HEK293 (cell line): ENCODE data around the gene CNGA4.

Source experiments
- CTCF ChIA-PET: fragments of 350-600 bp; formaldehyde crosslinking; extraction: SDS; loops from one replicate; lab custom pipeline; 2021; ENCODE audit warnings: antibody characterized with exemption; lab: Yijun Ruan, JAX
- POLR2A ChIA-PET: fragments of 300-600 bp; formaldehyde crosslinking; extraction: SDS; loops from one replicate; lab custom pipeline; 2020; ENCODE audit warnings: antibody characterized with exemption, inconsistent platforms; lab: Yijun Ruan, JAX
- H3K27ac ChIP-seq: fragments of 200-500 bp; sonication (Bioruptor generic); 2 replicates; pipeline ENCODE4 v1.5.1; 2014; ENCODE audit warnings: low read depth, low read length, control low read depth, inconsistent platforms; ENCODE audit errors: extremely low read depth
- H3K36me3 ChIP-seq, 2 experiments: fragments of 200-500 bp in 1 of 2; sonication (Bioruptor generic) in 1 of 2; 1 replicate in 1 of 2; 2 replicates in 1 of 2; pipeline ENCODE4 v1.5.1; 2014 to 2017; ENCODE audit warnings: inconsistent platforms in 2 of 2, low read length in 2 of 2; ENCODE audit not compliant: control insufficient read depth in 2 of 2, insufficient read depth in 1 of 2
- H3K4me1 ChIP-seq: fragments of 200-500 bp; sonication (Bioruptor generic); 2 replicates; pipeline ENCODE4 v1.5.1; 2014; ENCODE audit warnings: mild to moderate bottlenecking, low read length, inconsistent platforms; ENCODE audit not compliant: control insufficient read depth, insufficient read depth
- H3K4me3 ChIP-seq: 2 replicates; pipeline ENCODE4 v1.5.1; 2011; ENCODE audit warnings: low read depth, mild to moderate bottlenecking, control low read depth, low read length, moderate library complexity
- H3K9me3 ChIP-seq: fragments of 200-500 bp; sonication (Bioruptor generic); 2 replicates; pipeline ENCODE4 v1.5.1; 2014; ENCODE audit warnings: low read depth, low read length, inconsistent platforms; ENCODE audit not compliant: control insufficient read depth, insufficient read depth
- BCL11B ChIP-seq: fragments of 450-650 bp; formaldehyde crosslinking; IDR thresholded peaks from 2 replicates; pipeline ENCODE4 v1.5.1; 2016; ENCODE audit warnings: low read depth, missing biosample characterization, missing genetic modification characterization
- HOXC10 ChIP-seq: sonication (generic); formaldehyde crosslinking; IDR thresholded peaks from 2 replicates; pipeline ENCODE4 v1.8.1; 2023; ENCODE audit warnings: mild to moderate bottlenecking, missing genetic modification reagents
- KLF7 ChIP-seq: fragments of 450-650 bp; formaldehyde crosslinking; IDR thresholded peaks from 2 replicates; pipeline ENCODE4 v1.5.1; 2016; ENCODE audit warnings: missing biosample characterization, missing genetic modification characterization, borderline replicate concordance
- OSR2 ChIP-seq: fragments of 450-650 bp; formaldehyde crosslinking; IDR thresholded peaks from 2 replicates; pipeline ENCODE4 v1.5.1; 2016; ENCODE audit warnings: missing biosample characterization, missing genetic modification characterization
- SCRT1 ChIP-seq: fragments of 450-650 bp; formaldehyde crosslinking; IDR thresholded peaks from 2 replicates; pipeline ENCODE4 v1.5.1; 2016; ENCODE audit warnings: missing biosample characterization, missing genetic modification characterization, borderline replicate concordance
- ZFP37 ChIP-seq: fragments of 450-650 bp; formaldehyde crosslinking; IDR thresholded peaks from 2 replicates; pipeline ENCODE4 v1.5.1; 2016; ENCODE audit warnings: missing biosample characterization, missing genetic modification characterization
- ZFP69B ChIP-seq: fragments of 450-650 bp; formaldehyde crosslinking; IDR thresholded peaks from 2 replicates; pipeline ENCODE4 v1.5.1; 2016; ENCODE audit warnings: missing biosample characterization, missing genetic modification characterization
- ZNF19 ChIP-seq: fragments of 450-650 bp; formaldehyde crosslinking; IDR thresholded peaks from 2 replicates; pipeline ENCODE4; 2016; ENCODE audit warnings: missing biosample characterization, missing genetic modification characterization, low read depth
- ZNF239 ChIP-seq: fragments of 450-650 bp; formaldehyde crosslinking; IDR thresholded peaks from 2 replicates; pipeline ENCODE4 v1.5.1; 2016; ENCODE audit warnings: missing biosample characterization, missing genetic modification characterization
- ZNF292 ChIP-seq: fragments of 450-650 bp; formaldehyde crosslinking; IDR thresholded peaks from 2 replicates; pipeline ENCODE4 v1.5.1; 2016; ENCODE audit warnings: low read depth, missing biosample characterization, missing genetic modification characterization, borderline replicate concordance
- ZNF324 ChIP-seq: fragments of 450-650 bp; formaldehyde crosslinking; IDR thresholded peaks from 2 replicates; pipeline ENCODE4 v1.5.1; 2016; ENCODE audit warnings: missing biosample characterization, missing genetic modification characterization
- ZNF335 ChIP-seq: fragments of 450-650 bp; formaldehyde crosslinking; conservative IDR thresholded peaks from 2 replicates; pipeline ENCODE4 v1.5.1; 2016; ENCODE audit warnings: missing biosample characterization, missing genetic modification characterization
- ZNF341 ChIP-seq: fragments of 450-650 bp; formaldehyde crosslinking; IDR thresholded peaks from 2 replicates; pipeline ENCODE4; 2016; ENCODE audit warnings: low read depth, missing biosample characterization, missing genetic modification characterization
- ZNF426 ChIP-seq: fragments of 450-650 bp; formaldehyde crosslinking; IDR thresholded peaks from 2 replicates; pipeline ENCODE4 v1.5.1; 2017; ENCODE audit warnings: missing biosample characterization, missing genetic modification characterization, mild to moderate bottlenecking, inconsistent platforms, moderate library complexity
- ZNF501 ChIP-seq: fragments of 450-650 bp; formaldehyde crosslinking; IDR thresholded peaks from 2 replicates; pipeline ENCODE4 v1.5.1; 2016; ENCODE audit warnings: missing biosample characterization, missing genetic modification characterization
- ZNF549 ChIP-seq: fragments of 450-650 bp; IDR thresholded peaks from 2 replicates; pipeline ENCODE4 v1.5.1; 2018; ENCODE audit warnings: missing biosample characterization, missing genetic modification characterization, mild to moderate bottlenecking, inconsistent platforms, moderate library complexity
- ZNF561 ChIP-seq: fragments of 450-650 bp; IDR thresholded peaks from 2 replicates; pipeline ENCODE4 v1.5.1; 2018; ENCODE audit warnings: missing biosample characterization, missing genetic modification characterization, borderline replicate concordance
- ZNF664 ChIP-seq: fragments of 450-650 bp; formaldehyde crosslinking; IDR thresholded peaks from 2 replicates; pipeline ENCODE4 v1.5.1; 2016; ENCODE audit warnings: missing biosample characterization, missing genetic modification characterization
- ZNF768 ChIP-seq: fragments of 450-650 bp; formaldehyde crosslinking; IDR thresholded peaks from 2 replicates; pipeline ENCODE4 v1.5.1; 2018; ENCODE audit warnings: missing biosample characterization, mild to moderate bottlenecking, missing genetic modification characterization
- ZSCAN30 ChIP-seq: fragments of 450-650 bp; IDR thresholded peaks from 2 replicates; pipeline ENCODE4 v1.5.1; 2018; ENCODE audit warnings: missing biosample characterization, mild to moderate bottlenecking, missing genetic modification characterization, moderate library complexity
- ZXDB ChIP-seq: fragments of 450-650 bp; formaldehyde crosslinking; IDR thresholded peaks from 2 replicates; pipeline ENCODE4 v1.5.1; 2016; ENCODE audit warnings: missing biosample characterization, missing genetic modification characterization
- TF ChIP-seq, protein P1 (sequence below): sonication (generic); formaldehyde crosslinking; IDR thresholded peaks from 2 replicates; pipeline ENCODE4 v1.8.1; 2022; ENCODE audit warnings: mild to moderate bottlenecking, moderate library complexity, missing genetic modification reagents
- TF ChIP-seq, protein P2 (sequence below): fragments of 450-650 bp; formaldehyde crosslinking; IDR thresholded peaks from 2 replicates; pipeline ENCODE4 v1.5.1; 2016; ENCODE audit warnings: missing biosample characterization, missing genetic modification characterization, borderline replicate concordance

The CNGA4 gene

DNA sequence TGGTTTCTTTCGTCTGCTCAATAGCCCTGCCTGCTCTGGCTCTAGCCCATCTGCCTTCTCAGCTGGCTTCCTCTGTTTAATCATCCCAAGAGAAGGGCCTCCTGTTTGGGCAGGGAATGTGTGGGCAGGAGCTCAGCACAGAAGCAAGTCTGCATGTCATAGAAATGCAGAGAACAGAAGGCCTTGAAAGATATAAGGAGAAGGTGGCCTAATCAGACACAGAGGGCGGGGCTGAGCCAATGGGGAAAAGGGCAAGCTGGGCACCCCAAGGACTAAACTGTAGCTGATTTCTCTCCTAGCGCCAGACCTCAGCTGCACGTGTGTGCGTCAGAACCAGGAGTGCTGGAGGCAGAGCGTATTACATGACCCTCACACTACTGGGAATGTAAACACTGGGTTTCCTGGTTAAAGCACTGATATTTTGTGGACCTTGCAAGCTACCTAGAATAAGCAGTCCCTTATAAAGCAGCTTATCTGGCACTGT, 13.1 kb downstream of the CNGA4 start:
- H3K27ac ChIP-seq = no peak overlapping the region
- TF ChIP-seq ZNF292 (tag by site-specific recombination) (no peak), ZNF335 (no peak), ZNF341 (no peak), ZNF664 (tag by site-specific recombination) (no peak), ZFP37 (tag by site-specific recombination) (no peak)
- TF ChIP-seq, all 188 proteins: peak for 0
- ChIA-PET POLR2A (interaction anchor here (1.0 kb wide), 1 partner anchor 17 kb away, joined by 3 read pairs; the partner anchor contains the start of gene FHIP1B), CTCF (interaction anchor here (0.8 to 6.0 kb wide), 10 partner anchors 10 to 192 kb away, joined by 4 to 113 read pairs (median 18); partner anchors contain the start of genes CAVIN3 and CNGA4)
- H3K36me3 ChIP-seq = no peaks in the 10 kb centered on the region
- no peaks in the 10 kb centered on the region for H3K9me3 ChIP-seq
- H3K4me3 ChIP-seq = no peak overlapping the region
- no peaks in the 10 kb centered on the region for H3K4me1 ChIP-seq

DNA sequence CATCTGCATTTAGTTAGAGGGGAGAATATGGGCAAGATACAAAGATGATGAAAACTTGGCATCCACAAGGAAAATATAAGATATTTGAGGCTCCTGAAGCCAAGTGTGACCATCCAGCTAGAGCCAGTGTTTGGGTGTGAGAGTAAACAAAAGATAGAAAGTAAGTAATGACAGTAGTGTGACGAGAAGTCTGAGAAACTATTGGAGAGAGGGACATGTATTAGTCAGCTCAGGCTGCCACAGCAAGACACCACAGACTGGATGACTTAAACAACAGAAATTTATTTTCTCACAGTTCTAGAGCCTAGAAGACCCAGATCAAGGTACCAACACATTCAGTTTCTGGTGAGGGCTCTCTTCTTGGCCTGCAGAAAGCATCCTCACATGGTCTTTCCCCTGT, 14.3 kb downstream of the CNGA4 start:
- Histone ChIP-seq H3K36me3 (no peaks in the 10 kb centered on the region), H3K4me3 (no peak overlapping the region), H3K9me3 (no peaks in the 10 kb centered on the region), H3K27ac (no peak overlapping the region), H3K4me1 (no peaks in the 10 kb centered on the region)
- ChIA-PET POLR2A (no interaction called here), CTCF (interaction anchor here (1.5 to 6.0 kb wide), 5 partner anchors 9 to 110 kb away, joined by 4 to 113 read pairs (median 52); partner anchors contain the start of genes CAVIN3 and CNGA4)
- no peak for TF ChIP-seq ZNF426
- no peak for TF ChIP-seq ZXDB (tag by site-specific recombination)
- TF ChIP-seq ZNF501 = no peak
- TF ChIP-seq SCRT1 = no peak
- no peak for TF ChIP-seq ZNF239
- no peak for TF ChIP-seq ZFP69B

DNA sequence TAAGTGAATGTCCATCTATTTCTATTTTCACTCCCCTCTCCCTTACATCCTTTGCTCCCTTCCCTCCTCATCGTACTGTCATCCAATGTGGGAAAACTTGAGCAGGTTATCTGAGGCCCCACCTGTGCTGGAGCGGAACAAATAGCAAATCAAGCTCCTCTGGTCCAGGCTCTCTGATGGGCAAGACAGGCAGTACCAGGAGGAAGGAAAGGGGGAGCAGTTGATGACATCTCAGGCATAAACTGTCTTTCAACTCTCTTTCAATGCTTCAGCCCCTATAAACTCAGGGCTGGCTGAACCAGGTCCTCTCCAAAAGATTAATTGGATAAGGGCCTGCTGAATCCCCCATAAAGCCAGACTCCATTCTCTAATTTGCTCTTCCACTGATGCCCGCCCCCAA, 19.3 kb downstream of the CNGA4 start:
- ChIA-PET CTCF (interaction anchor here (0.6 to 3.0 kb wide), 8 partner anchors 8 to 1652 kb away, joined by 3 to 8 read pairs (median 3); no protein-coding TSS in a partner anchor), POLR2A (interaction anchor here (1.3 kb wide), 1 partner anchor 96 kb away, joined by 3 read pairs; no protein-coding TSS in a partner anchor)
- Histone ChIP-seq H3K36me3 (no peaks in the 10 kb centered on the region), H3K4me3 (no peak overlapping the region), H3K27ac (no peak overlapping the region), H3K4me1 (no peaks in the 10 kb centered on the region), H3K9me3 (no peaks in the 10 kb centered on the region)
- no peak for TF ChIP-seq ZSCAN30
- no peak for TF ChIP-seq ZNF19 (tag by site-specific recombination)
- no peak for TF ChIP-seq ZNF324 (tag by site-specific recombination)
- TF ChIP-seq ZNF768 (tag by site-specific recombination) = no peak
- TF ChIP-seq ZNF561 (tag by site-specific recombination) = no peak
- no peak for TF ChIP-seq HOXC10 (CRISPR knock-in tag)
- TF ChIP-seq, protein P1, sequence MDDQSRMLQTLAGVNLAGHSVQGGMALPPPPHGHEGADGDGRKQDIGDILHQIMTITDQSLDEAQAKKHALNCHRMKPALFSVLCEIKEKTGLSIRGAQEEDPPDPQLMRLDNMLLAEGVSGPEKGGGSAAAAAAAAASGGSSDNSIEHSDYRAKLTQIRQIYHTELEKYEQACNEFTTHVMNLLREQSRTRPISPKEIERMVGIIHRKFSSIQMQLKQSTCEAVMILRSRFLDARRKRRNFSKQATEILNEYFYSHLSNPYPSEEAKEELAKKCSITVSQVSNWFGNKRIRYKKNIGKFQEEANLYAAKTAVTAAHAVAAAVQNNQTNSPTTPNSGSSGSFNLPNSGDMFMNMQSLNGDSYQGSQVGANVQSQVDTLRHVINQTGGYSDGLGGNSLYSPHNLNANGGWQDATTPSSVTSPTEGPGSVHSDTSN (CRISPR knock-in tag) = no peak
- TF ChIP-seq, protein P2, sequence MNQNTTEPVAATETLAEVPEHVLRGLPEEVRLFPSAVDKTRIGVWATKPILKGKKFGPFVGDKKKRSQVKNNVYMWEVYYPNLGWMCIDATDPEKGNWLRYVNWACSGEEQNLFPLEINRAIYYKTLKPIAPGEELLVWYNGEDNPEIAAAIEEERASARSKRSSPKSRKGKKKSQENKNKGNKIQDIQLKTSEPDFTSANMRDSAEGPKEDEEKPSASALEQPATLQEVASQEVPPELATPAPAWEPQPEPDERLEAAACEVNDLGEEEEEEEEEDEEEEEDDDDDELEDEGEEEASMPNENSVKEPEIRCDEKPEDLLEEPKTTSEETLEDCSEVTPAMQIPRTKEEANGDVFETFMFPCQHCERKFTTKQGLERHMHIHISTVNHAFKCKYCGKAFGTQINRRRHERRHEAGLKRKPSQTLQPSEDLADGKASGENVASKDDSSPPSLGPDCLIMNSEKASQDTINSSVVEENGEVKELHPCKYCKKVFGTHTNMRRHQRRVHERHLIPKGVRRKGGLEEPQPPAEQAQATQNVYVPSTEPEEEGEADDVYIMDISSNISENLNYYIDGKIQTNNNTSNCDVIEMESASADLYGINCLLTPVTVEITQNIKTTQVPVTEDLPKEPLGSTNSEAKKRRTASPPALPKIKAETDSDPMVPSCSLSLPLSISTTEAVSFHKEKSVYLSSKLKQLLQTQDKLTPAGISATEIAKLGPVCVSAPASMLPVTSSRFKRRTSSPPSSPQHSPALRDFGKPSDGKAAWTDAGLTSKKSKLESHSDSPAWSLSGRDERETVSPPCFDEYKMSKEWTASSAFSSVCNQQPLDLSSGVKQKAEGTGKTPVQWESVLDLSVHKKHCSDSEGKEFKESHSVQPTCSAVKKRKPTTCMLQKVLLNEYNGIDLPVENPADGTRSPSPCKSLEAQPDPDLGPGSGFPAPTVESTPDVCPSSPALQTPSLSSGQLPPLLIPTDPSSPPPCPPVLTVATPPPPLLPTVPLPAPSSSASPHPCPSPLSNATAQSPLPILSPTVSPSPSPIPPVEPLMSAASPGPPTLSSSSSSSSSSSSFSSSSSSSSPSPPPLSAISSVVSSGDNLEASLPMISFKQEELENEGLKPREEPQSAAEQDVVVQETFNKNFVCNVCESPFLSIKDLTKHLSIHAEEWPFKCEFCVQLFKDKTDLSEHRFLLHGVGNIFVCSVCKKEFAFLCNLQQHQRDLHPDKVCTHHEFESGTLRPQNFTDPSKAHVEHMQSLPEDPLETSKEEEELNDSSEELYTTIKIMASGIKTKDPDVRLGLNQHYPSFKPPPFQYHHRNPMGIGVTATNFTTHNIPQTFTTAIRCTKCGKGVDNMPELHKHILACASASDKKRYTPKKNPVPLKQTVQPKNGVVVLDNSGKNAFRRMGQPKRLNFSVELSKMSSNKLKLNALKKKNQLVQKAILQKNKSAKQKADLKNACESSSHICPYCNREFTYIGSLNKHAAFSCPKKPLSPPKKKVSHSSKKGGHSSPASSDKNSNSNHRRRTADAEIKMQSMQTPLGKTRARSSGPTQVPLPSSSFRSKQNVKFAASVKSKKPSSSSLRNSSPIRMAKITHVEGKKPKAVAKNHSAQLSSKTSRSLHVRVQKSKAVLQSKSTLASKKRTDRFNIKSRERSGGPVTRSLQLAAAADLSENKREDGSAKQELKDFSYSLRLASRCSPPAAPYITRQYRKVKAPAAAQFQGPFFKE = no peak
- no peak for TF ChIP-seq KLF7
- TF ChIP-seq OSR2 (tag by site-specific recombination) = no peak
- TF ChIP-seq BCL11B (tag by site-specific recombination) = no peak
- TF ChIP-seq ZNF549 (tag by site-specific recombination) = no peak
